K562 (cell line): ENCODE results near the gene CST6. TPM values are rescaled to one million over a fixed set of nuclear protein-coding genes. Genes with fewer than 3 reads are reported as not detected.

ENCODE experiments used
- E2F6 ChIP-seq, 2 experiments: IDR thresholded peaks; 2 replicates each; pipeline ENCODE4 v1.6.1; 2011; ENCODE audit warnings: borderline replicate concordance in 1 of 2, control low read depth in 1 of 2, low read depth in 1 of 2, low read length in 1 of 2, mild to moderate bottlenecking in 1 of 2, mixed read lengths in 1 of 2, moderate library complexity in 1 of 2; ENCODE audit not compliant: insufficient read depth in 1 of 2, insufficient read length in 1 of 2, poor library complexity in 1 of 2, severe bottlenecking in 1 of 2; ENCODE audit errors: extremely low read depth in 1 of 2
- E2F8 ChIP-seq: fragments of 450-650 bp; IDR thresholded peaks from 2 replicates; pipeline ENCODE4 v1.7.1; 2018; ENCODE audit warnings: mild to moderate bottlenecking, low read depth; ENCODE audit not compliant: partially characterized antibody
- FOS ChIP-seq: IDR thresholded peaks from 3 replicates; pipeline ENCODE4 v1.6.1; 2011; ENCODE audit not compliant: insufficient read length; ENCODE audit errors: extremely low read depth
- MLLT1 ChIP-seq, 2 experiments: fragments of 450-650 bp; IDR thresholded peaks; 2 replicates each; pipeline ENCODE4 v1.6.1; 2016
- NR2C1 ChIP-seq, 2 experiments: fragments of 450-650 bp; IDR thresholded peaks; 2 replicates each; pipeline ENCODE4 v1.6.1; 2017; ENCODE audit warnings: mild to moderate bottlenecking in 2 of 2, antibody characterized with exemption in 1 of 2, inconsistent platforms in 1 of 2, missing compliant biosample characterization in 1 of 2, missing genetic modification characterization in 1 of 2
- POLR3G ChIP-seq: IDR thresholded peaks from 2 replicates; pipeline ENCODE4 v1.6.1; 2011; ENCODE audit not compliant: insufficient read length, insufficient replicate concordance; ENCODE audit errors: extremely low read depth
- SRF ChIP-seq, 2 experiments: fragments of 250-450, 450-650 bp in 1 of 2; sonication (Bioruptor Pico) in 1 of 2; sonication (generic) in 1 of 2; formaldehyde crosslinking; IDR thresholded peaks; 2 replicates each; pipeline versions ENCODE4 v1.5.0 to v1.5.1; 2020 to 2022; ENCODE audit warnings: mild to moderate bottlenecking in 1 of 2, missing genetic modification reagents in 1 of 2
- ZC3H4 ChIP-seq: sonication (generic); formaldehyde crosslinking; IDR thresholded peaks from 2 replicates; pipeline ENCODE4 v1.9.0; 2021; ENCODE audit warnings: missing genetic modification reagents, borderline replicate concordance
- ZNF407 ChIP-seq: fragments of 450-650 bp; IDR thresholded peaks from 2 replicates; pipeline ENCODE4 v1.6.1; 2016; ENCODE audit warnings: low read depth
- ZNF76 ChIP-seq: fragments of 250-450 bp; sonication (Bioruptor Pico); IDR thresholded peaks from 2 replicates; pipeline ENCODE4 v1.4.0; 2020; ENCODE audit warnings: mild to moderate bottlenecking, moderate library complexity, borderline replicate concordance
- polyA plus RNA-seq, 8 experiments: library from polyadenylated mRNA; depleted of rRNA in 4 of 8; stranded (reverse) in 5 of 8; unstranded in 3 of 8; fragments of >200 nt; fragmentation: Nextera tagmentation in 2 of 8; fragmentation: Illumina TruSeq in 1 of 8; extraction: Ambion mirVana in 2 of 8; extraction: Trizol in 1 of 8; gene quantifications; 2 replicates each; pipeline versions ENCODE4 v1.2.1 to v1.2.3, GENCODE V29; 2011 to 2014; ENCODE audit warnings: inconsistent platforms in 1 of 8, missing spikeins in 1 of 8
- total RNA-seq, 7 experiments: library from RNA; depleted of rRNA in 6 of 7; stranded (reverse); fragments of >200 nt in 6 of 7; fragmentation: Illumina TruSeq in 2 of 7; extraction: Trizol in 2 of 7; gene quantifications; 2 replicates each; pipeline versions ENCODE4 v1.2.1 to v1.2.3, GENCODE V29; 2011 to 2021; ENCODE audit warnings: low replicate concordance in 1 of 7

Gene CST6
- total and polyA plus RNA-seq, 9 of the 15 experiments (the other 6 are each of a cell fraction or from before 2014, with no cell fraction given), result not detected

- TF ChIP-seq ZNF407 (0 out of 2 replicates have a peak, but pooled peaks have one; percentile 51), NR2C1 (IDR thresholded peaks at IDR 0.05) (peak; percentile 100), NR2C1 (tag; IDR thresholded peaks at IDR 0.05) (peak; percentile 99), E2F8 (peak; percentile 98), POLR3G (no peak), FOS (no peak), E2F6 (IDR thresholded peaks at IDR 0.05; ENCODE audit: borderline replicate concordance in 1 of 2, extremely low read depth in 1 of 2, insufficient read depth in 1 of 2, insufficient read length in 1 of 2, low read depth in 1 of 2, low read length in 1 of 2, poor library complexity in 1 of 2, severe bottlenecking in 1 of 2) (peak; percentile 70 to 72), SRF (CRISPR knock-in tag; IDR thresholded peaks at IDR 0.05) (peak; percentile 55 to 80; a peak in 2 of 4 replicates), ZNF76 (CRISPR knock-in tag) (peak; percentile 82; the same call in 1 of the 2 replicates), MLLT1 (IDR thresholded peaks at IDR 0.05) (no peak; a peak in 1 of 4 replicates), ZC3H4 (no peak)
These were observed 9.7 kb upstream of the CST6 start, which contains the start of the genes BANF1 and EIF1AD (continued) for GRCh38 chr11:66001942-66002647.
